Measurements from ENCODE around the gene DDX24.

DNA sequence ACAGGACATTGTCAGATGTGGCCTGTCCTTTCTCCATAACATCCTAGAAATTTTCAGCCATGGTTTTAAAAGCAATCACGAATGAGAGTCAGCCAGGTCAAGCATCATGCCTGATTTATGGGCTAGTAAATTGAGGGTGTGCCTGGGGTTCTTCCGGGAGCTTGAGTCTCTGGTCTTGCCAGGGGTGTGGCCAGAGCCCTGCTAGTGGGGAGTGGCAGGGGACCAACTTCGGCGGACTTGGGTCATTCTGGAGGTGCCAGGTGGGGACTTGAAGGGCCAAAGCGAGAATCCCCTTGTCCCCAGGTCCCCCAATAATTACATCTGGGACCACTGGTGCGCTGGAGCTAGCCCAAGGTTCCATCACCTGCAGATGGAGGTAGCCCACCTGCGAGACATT is 49.1 kb downstream of the DDX24 start:
- TF ChIP-seq, protein P1, sequence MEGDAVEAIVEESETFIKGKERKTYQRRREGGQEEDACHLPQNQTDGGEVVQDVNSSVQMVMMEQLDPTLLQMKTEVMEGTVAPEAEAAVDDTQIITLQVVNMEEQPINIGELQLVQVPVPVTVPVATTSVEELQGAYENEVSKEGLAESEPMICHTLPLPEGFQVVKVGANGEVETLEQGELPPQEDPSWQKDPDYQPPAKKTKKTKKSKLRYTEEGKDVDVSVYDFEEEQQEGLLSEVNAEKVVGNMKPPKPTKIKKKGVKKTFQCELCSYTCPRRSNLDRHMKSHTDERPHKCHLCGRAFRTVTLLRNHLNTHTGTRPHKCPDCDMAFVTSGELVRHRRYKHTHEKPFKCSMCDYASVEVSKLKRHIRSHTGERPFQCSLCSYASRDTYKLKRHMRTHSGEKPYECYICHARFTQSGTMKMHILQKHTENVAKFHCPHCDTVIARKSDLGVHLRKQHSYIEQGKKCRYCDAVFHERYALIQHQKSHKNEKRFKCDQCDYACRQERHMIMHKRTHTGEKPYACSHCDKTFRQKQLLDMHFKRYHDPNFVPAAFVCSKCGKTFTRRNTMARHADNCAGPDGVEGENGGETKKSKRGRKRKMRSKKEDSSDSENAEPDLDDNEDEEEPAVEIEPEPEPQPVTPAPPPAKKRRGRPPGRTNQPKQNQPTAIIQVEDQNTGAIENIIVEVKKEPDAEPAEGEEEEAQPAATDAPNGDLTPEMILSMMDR (optimal IDR thresholded peaks at IDR 0.05 in 1 of 3, IDR thresholded peaks at IDR 0.05 in 1 of 3, conservative IDR thresholded peaks at IDR 0.05 in 1 of 3; ENCODE audit: extremely low read depth in 1 of 3, insufficient read depth in 2 of 3, low read length in 3 of 3): no peak
- TF ChIP-seq EZH2 (IDR thresholded peaks at IDR 0.05; ENCODE audit: low read length): no peak

Data from keratinocyte (primary cell).